Esophagus muscularis mucosa (tissue), 3 donors: ENCODE results near the gene EPAS1.

ENCODE experiments used
- POLR2AphosphoS5 ChIP-seq, 2 donors: sonication (generic); formaldehyde crosslinking; IDR thresholded peaks; one replicate each; pipeline ENCODE4 v1.6.1; 2017; ENCODE audit warnings: antibody characterized with exemption in 2 of 2
- TF ChIP-seq, protein P1 (sequence below), 3 experiments: fragments of 200-600 bp in 2 of 3; fragments of 450-650 bp in 1 of 3; sonication (generic) in 2 of 3; IDR thresholded peaks; one replicate each; pipeline ENCODE4 v1.5.1; 2017 to 2019; ENCODE audit warnings: antibody characterized with exemption in 3 of 3, mild to moderate bottlenecking in 2 of 3, moderate library complexity in 1 of 3

DNA sequence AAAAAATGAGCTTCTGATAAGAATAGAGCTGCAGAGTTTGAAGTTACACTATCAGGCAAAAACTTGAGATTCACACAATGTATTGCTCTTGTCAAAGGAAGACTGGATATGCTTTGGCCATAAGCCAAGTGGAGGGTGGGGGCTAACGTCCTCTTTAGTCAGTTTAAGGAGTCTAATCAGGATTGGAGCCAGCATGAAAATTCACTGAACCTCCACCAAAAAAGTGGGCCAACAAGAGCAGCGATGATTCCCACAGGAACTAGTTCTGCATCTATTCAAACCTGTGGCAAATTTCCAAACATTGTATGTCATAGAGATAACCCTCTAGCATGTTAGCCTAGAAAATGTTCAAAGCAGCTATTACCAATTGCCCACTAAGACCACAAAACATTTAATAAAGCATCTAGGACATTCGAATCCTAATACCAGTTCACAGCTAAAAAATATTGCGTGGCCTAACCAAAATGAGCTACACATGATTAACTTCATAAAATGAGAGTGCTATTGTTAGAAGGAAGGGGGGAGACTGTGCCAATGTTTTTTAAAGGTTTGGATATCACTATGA lies 138.7 kb downstream of the EPAS1 start:
- TF ChIP-seq POLR2AphosphoS5 (IDR thresholded peaks at IDR 0.05) = no peak
- TF ChIP-seq, protein P1, sequence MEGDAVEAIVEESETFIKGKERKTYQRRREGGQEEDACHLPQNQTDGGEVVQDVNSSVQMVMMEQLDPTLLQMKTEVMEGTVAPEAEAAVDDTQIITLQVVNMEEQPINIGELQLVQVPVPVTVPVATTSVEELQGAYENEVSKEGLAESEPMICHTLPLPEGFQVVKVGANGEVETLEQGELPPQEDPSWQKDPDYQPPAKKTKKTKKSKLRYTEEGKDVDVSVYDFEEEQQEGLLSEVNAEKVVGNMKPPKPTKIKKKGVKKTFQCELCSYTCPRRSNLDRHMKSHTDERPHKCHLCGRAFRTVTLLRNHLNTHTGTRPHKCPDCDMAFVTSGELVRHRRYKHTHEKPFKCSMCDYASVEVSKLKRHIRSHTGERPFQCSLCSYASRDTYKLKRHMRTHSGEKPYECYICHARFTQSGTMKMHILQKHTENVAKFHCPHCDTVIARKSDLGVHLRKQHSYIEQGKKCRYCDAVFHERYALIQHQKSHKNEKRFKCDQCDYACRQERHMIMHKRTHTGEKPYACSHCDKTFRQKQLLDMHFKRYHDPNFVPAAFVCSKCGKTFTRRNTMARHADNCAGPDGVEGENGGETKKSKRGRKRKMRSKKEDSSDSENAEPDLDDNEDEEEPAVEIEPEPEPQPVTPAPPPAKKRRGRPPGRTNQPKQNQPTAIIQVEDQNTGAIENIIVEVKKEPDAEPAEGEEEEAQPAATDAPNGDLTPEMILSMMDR (IDR thresholded peaks at IDR 0.05) = no peak
